NK-92 (cell line): ENCODE data around the gene MYOCD.

Experiments used
- DNase-seq: peaks from one replicate; lab custom pipeline; 2025; ENCODE audit not compliant: unreplicated experiment; lab: John Stamatoyannopoulos, UW

MYOCD gene

DNA sequence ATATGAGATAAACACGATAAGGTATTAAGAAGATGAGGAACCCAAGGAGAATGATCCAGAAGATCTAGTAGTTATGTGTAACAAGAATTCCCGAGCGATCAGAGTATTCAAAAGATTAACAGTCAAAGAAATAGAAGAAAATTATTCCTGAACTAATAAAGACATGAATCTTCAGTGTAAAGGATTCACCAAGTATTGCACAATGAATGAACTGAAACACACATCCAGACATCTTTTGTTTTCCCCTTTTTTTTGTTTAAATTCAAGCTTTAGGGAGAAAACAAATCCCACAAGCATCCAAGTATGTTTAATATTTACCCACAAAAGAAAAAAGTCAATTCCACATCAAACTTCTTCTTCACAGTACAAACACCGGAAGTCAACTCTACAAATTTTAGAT, 23.7 kb upstream of the MYOCD start:
- DNase-seq, result no peak

DNA sequence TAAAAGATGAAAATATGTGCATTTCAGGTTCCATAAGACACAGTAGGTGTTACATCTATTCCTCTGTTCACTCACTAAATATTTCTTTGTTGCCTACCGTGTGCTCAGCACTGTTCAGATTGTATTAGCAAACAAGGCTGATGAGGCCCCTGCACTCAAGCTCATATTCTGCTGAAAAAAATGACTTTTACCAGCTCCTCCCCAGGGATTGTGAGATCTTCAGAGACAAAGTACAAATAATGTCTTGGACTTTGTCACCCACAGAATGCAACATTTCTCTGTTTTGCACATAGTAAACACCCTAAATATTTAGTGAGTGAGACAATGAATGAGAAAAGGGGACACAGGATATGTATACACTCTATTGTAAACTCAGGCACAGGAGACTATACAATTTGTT, 21.9 kb upstream of the MYOCD start:
- no peak for DNase-seq

DNA sequence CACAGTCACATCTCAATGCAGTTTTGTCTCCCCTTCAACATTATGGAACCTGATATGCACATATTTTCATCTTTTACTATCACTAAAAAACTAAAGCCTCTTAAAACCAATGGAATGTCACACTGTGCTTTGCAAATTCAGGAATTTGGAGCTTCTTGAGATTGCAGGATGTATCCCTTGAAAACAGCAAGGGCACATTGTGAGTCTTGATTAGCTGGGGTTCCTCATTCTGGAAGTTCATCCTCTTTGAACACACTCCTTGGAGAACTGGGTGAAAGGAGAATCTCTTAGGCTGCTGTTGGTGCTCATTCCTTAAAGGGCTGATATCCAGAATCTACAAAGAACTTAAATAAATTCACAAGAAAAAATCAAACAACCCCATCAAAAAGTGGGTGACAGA, 21.1 kb upstream of the MYOCD start:
- DNase-seq, result no peak

DNA sequence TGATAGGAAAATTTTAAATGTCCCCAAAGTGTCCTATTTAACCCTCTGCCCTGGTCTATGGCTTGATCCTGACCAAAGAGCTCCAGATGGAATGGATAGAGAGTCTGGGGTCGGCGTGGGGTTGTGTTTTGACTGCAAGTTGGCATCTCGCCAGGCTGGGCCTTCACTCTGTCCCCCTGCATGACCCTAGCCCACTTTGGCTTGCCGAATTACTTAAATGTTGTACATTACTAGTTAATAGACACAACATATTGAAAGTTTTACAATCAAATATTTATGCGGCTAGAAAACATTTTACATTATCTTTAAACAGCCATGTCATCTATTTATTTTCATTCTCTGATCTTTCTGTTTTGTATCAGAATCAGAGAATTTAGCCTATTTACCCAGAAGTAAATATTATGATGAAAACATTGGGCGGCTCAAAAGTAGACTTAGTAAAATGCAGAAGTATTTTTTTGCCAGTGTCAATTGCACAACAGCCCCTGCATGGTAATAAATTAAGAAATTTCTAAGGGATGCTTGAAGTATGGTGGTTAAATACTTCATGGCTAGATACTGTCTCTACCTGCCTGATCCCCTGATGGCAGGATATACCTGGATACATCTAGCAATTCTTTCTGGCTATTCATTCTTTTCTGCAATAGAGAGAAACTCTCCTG, 18.8 kb upstream of the MYOCD start:
- no peak for DNase-seq

- no peak for DNase-seq
Measured at GRCh38 chr17:12648498-12648897, 17.2 kb upstream of the MYOCD start.

DNA sequence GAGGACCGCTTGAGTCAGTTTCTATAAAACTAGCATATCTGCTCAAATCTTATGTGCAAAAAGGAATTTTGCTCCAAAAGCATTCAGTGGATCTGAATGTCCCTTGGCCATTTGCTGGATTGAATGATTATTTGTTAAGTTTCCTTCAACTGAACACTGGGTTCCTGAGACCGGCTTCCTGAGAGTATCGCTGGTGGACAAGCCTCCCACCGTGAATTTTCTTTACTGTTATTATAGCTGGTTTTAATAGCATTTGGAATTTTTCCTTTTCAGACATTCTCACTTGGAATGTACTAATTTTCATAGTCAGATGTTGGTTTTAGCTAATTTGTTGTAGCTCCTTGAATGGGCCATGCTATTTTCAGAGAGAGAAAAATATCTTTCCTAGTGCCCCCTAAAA, 9.8 kb upstream of the MYOCD start:
- DNase-seq, result no peak

DNA sequence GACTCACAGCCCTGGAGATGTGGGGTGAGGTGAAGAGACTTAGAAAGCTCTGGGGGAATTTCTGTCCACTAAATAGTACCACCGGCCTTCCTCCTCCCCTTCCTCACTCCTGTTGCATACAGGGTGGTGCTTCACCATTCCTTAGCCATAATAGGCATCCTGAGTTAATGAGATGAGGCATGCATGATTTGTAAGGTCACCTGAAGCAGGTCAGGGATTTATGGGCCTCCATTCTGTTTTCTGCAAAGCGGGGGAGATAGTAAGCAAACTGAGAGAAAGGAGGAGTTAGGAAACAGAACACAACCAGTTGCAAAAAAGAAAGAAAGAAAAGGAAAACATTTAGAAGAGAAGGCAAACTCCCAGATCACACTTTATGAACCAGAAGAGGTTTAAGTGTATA, 9.3 kb upstream of the MYOCD start:
- DNase-seq, result no peak

GRCh38 chr17:12659500-12659899, 6.2 kb upstream of the MYOCD start:
- no peak for DNase-seq

- DNase-seq, result no peak
Measured at GRCh38 chr17:12664252-12664651, 1.4 kb upstream of the MYOCD start.

DNA sequence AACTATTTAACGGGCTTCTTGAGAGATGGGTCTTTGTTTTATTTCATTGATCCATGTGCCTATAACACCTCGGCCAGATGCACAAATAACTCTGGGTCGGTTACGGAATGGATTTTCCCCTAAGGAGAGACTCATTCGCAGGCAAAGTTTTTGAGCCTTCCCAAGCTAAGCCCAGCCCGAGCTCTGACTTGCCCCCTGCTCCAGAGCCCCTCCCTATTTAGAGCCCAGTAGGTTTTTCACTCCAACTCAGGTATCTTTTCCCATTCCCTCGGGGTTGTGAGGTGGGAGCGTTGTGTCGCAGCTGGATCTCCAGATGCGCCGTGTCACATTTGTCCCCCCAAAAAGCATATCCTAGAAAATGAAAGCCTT, 812 bp upstream of the MYOCD start:
- no peak for DNase-seq

- no peak for DNase-seq
Measured at GRCh38 chr17:12666718-12667117, 1.0 kb downstream of the MYOCD start.

GRCh38 chr17:12667299-12667958, 1.7 kb downstream of the MYOCD start:
- no peak for DNase-seq

- DNase-seq, result no peak
Measured at GRCh38 chr17:12671906-12672305, 6.2 kb downstream of the MYOCD start.

DNA sequence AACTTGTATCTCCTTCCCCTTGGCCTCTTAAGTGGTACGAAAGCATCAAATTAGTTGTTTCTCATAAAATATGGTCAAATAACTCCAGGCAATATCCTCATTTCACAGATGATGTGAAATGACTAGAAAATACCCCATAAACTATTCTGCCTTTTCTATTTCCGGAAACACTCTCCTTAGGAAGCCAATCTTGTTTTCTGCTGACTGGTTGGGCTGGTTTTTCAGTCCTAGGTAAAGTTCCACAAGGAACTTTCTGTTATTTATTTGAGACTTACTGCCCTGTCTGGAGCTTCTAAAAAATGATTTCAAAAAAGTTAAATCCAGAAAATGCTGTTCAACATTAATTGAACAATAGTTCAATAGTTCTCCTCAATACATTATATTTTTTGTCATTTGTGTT, 7.3 kb downstream of the MYOCD start:
- DNase-seq, result no peak

- no peak for DNase-seq
Measured at GRCh38 chr17:12673788-12674187, 8.1 kb downstream of the MYOCD start.

DNA sequence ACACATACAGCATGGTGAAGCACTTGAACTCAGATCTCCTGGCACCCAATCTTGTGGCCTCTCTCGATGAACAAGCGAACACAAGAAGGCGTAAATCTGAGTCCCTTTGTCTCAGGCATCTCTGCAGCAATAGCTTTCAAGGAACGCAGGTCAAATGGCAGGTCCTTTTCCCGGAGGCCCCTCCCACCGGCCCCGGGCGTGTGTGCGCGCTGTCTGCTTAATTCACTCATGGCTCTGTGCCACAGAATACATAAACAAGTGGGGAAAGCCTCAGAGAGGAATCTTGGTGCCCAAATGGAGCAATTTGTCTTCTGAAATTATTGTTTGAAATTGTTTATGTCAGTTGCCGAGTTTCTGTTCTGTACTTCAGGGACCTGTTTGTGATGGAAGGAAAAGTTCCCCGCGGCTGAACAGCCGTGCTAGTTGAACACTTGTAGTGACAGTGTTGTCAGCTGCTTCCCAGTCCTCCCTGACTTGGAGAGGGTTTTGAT, 14.8 kb downstream of the MYOCD start:
- DNase-seq, result no peak

- DNase-seq, result no peak
Measured at GRCh38 chr17:12680993-12681392, 15.3 kb downstream of the MYOCD start.

- no peak for DNase-seq
Measured at GRCh38 chr17:12683299-12683698, 17.6 kb downstream of the MYOCD start.

GRCh38 chr17:12686486-12686885, 20.8 kb downstream of the MYOCD start:
- DNase-seq, result no peak

GRCh38 chr17:12688382-12688781, 22.7 kb downstream of the MYOCD start:
- no peak for DNase-seq

GRCh38 chr17:12691173-12691572, 25.5 kb downstream of the MYOCD start:
- no peak for DNase-seq

- DNase-seq, result no peak
Measured at GRCh38 chr17:12693640-12694039, 27.9 kb downstream of the MYOCD start.

- no peak for DNase-seq
Measured at GRCh38 chr17:12706070-12706469, 40.4 kb downstream of the MYOCD start.
